ENCODE results near the gene TLE5.

TLE5 gene

DNA sequence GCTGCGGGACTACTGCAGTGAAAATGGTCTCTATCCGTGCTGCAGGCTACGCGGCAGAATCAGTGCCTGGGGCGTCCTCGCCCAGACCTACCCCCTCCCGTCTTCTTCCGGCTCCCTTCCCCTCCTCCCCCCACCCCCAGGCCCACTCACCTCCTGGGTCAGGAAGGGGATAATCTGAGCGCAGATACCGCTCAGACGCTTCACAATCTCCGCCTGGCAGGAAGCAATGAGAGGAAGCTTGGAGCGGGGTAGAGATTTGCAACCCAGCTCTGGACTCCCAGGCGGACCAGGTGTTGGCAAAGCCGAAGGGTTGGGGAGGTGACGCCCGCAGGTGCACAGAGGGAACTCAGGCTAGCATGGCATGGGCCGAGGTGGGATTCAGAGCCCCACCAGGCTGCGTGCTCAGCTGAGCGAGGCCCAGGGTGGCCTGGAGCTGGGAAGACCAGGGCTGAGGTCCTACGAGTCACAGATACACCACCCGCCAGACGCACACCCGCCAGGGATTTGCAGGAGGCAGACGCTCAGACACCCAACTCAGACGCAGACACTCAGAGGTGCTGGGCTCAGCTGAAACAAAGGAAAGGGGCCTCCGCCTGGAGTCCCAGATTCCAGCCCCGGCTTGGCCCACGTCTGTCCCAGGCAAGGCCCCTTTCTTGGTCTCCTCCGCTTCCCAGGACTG is 37.3 kb downstream of the TLE5 start:
- no peak for TF ChIP-seq CTCF (conservative IDR thresholded peaks at IDR 0.05; ENCODE audit: control insufficient read depth, insufficient read depth, low read depth, low read length)
- H3K4me3 ChIP-seq (ENCODE audit: control insufficient read depth, low read depth, low read length) = no peak overlapping the region
- DNase-seq (ENCODE audit: low read depth) = no peak

DNA sequence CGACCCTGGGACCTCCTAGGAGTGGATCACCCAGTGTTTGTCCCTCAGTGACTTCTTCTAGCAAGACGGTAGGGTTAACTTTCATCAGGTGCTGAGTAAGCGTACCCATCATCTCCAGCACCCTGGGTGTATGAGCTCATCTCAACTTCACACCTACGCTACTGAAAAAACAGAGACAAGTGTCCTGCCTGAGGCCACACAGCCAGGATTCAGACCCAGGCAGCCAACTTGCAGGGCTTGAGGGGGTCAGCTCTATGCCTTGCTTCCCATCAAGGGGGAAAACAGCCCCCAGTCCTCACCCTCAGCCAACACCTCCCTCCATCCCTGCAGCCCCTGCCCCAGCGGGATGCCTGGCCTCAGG is 37.8 kb downstream of the TLE5 start:
- no peak for DNase-seq (ENCODE audit: low read depth)
- no peak overlapping the region for H3K4me3 ChIP-seq (ENCODE audit: control insufficient read depth, low read depth, low read length)
- no peak for TF ChIP-seq CTCF (conservative IDR thresholded peaks at IDR 0.05; ENCODE audit: control insufficient read depth, insufficient read depth, low read depth, low read length)

- no peak for TF ChIP-seq CTCF (conservative IDR thresholded peaks at IDR 0.05; ENCODE audit: control insufficient read depth, insufficient read depth, low read depth, low read length)
- H3K4me3 ChIP-seq (ENCODE audit: control insufficient read depth, low read depth, low read length) = no peak overlapping the region
- no peak for DNase-seq (ENCODE audit: low read depth)
Observed at GRCh38 chr19:3020321-3020960, 41.9 kb downstream of the TLE5 start.

- no peak for TF ChIP-seq CTCF (conservative IDR thresholded peaks at IDR 0.05; ENCODE audit: control insufficient read depth, insufficient read depth, low read depth, low read length)
- H3K4me3 ChIP-seq (ENCODE audit: control insufficient read depth, low read depth, low read length) = no peak overlapping the region
- DNase-seq (ENCODE audit: low read depth) = no peak
Observed at GRCh38 chr19:3019211-3019854, 43.0 kb downstream of the TLE5 start.

DNA sequence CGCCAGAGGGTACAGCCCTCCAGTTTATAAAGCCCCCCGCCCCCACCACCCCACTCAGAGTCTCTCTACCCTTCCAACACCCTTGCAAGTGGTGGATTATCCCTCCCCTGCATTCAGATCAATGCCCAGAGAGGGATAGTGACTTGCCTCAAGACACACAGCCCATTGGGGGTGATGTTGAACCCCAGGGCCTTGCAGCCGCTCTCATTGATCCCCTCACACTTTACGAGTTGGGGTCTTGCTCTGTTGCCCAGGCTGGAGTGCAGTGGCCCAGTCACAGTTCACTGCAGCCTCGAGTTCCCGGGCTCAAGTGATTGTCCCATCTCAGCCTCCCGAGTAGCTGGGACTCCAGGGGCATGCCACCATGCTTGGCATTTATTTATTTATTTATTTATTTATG is 44.4 kb downstream of the TLE5 start:
- TF ChIP-seq CTCF (conservative IDR thresholded peaks at IDR 0.05; ENCODE audit: control insufficient read depth, insufficient read depth, low read depth, low read length) = no peak
- no peak overlapping the region for H3K4me3 ChIP-seq (ENCODE audit: control insufficient read depth, low read depth, low read length)
- no peak for DNase-seq (ENCODE audit: low read depth)

DNA sequence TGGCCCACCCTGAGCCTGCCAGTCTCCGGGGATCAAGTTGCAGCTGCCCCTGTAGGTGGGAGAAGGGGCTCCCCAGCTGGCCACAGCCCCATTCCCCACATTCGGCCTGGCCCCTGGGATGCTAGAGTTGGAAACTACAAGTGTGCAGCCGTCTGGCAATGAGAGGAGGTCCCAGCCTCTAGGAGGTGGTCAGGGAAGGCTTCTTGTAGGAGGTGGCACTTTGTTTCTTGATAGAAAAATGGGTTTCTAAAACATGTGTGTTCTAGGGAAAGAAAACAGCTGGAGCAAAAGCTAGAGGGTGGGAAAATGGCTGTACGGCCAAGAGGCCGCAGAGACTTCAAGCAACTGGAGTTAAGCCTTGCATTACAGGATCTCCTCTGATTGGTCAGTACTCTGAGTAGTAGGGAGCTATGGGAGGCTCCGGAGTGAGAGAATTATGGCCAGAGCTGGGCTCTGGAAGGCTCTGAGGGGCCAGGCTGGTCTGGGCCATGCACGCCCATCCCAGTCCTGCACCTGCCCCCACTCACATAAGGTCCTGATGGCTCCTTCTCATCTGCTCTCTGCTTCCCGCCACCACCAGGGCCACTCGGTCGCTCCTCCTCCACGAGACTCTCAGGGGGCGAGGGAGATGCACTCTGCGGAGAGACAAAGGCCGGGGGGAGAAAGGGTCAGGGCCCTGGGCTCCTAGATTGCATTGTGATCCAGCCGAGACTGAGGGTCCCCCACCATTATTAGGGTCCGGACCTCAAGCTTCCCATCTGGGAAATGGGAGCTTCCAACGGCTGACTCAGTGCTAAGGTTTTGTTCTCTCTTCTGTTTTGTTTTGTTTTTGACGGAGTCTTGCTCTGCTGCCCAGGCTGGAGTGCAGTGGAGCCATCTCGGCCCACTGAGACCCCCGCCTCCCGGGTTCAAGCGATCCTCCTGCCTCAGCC is 46.9 kb downstream of the TLE5 start:
- H3K4me3 ChIP-seq (ENCODE audit: control insufficient read depth, low read depth, low read length) = no peak overlapping the region
- TF ChIP-seq CTCF (conservative IDR thresholded peaks at IDR 0.05; ENCODE audit: control insufficient read depth, insufficient read depth, low read depth, low read length) = no peak
- DNase-seq (ENCODE audit: low read depth) = no peak
